Activated T-cell treated with anti-CD3 and anti-CD28 coated beads, Interleukin-2, amount 50 U/mL, for 72 hours (primary cell): ENCODE data around the gene UBE2E3. TPM values are rescaled to one million over a fixed set of nuclear protein-coding genes. Genes with fewer than 3 reads are reported as not detected.

ENCODE experiments used
- ATAC-seq, 2 donors: fragments of 150-1000 bp; cut with Tn5 transposase; replicated peaks in 1 of 2; 2 replicates each; pipeline ENCODE4 v1.10.0; 2021; ENCODE audit warnings: moderate library complexity in 2 of 2, mild to moderate bottlenecking in 1 of 2
- DNase-seq, 2 donors: peaks; one replicate each; pipeline ENCODE4 v3.0.0; 2021 to 2022; ENCODE audit warnings: mixed read lengths in 1 of 2
- H3K27ac Mint-ChIP-seq: one replicate; pipeline ENCODE4 v1.8.0; 2022; ENCODE audit warnings: mild to moderate bottlenecking, moderate library complexity, mixed read lengths
- H3K27me3 Mint-ChIP-seq: one replicate; pipeline ENCODE4 v1.8.0; 2022; ENCODE audit warnings: low read depth, mixed read lengths
- H3K36me3 Mint-ChIP-seq, 2 donors: one replicate each; pipeline ENCODE4 v1.8.0; 2022; ENCODE audit warnings: mixed read lengths in 2 of 2, mild to moderate bottlenecking in 1 of 2; ENCODE audit not compliant: insufficient read depth in 2 of 2
- H3K4me1 Mint-ChIP-seq: one replicate; pipeline ENCODE4 v1.8.0; 2022; ENCODE audit warnings: low read depth, mixed read lengths
- H3K4me3 Mint-ChIP-seq, 2 donors: one replicate each; pipeline ENCODE4 v1.8.0; 2022; ENCODE audit warnings: mild to moderate bottlenecking in 2 of 2, mixed read lengths in 2 of 2, moderate library complexity in 2 of 2
- H3K9me3 Mint-ChIP-seq, 2 donors: one replicate each; pipeline ENCODE4 v1.8.0; 2022; ENCODE audit warnings: mixed read lengths in 2 of 2
- total RNA-seq, 2 donors: library from RNA; stranded (reverse); gene quantifications; one replicate each; pipeline ENCODE4 v1.2.3, GENCODE V29; 2022

Gene UBE2E3
- total RNA-seq, 2 donors from 2014 or later, result 37.8 to 41.4 TPM

- peaks cover 67% of the 10 kb centered on the region for H3K4me1 Mint-ChIP-seq
- ATAC-seq (no peak), DNase-seq (peak; percentile 15 to 16)
- peaks cover 7% of the 10 kb centered on the region for H3K27me3 Mint-ChIP-seq
- peak overlapping the region; percentile 75 for H3K27ac Mint-ChIP-seq
- H3K9me3 Mint-ChIP-seq, result no peaks in the 10 kb centered on the region
- H3K36me3 Mint-ChIP-seq, result peaks cover 3 to 13% of the 10 kb centered on the region in 2 donors
- peak overlapping the region; percentile 34 to 56 for H3K4me3 Mint-ChIP-seq
Measured at GRCh38 chr2:180983468-180984242, 3.2 kb downstream of the UBE2E3 start.

GRCh38 chr2:180985771-180986395 is 5.5 kb downstream of the UBE2E3 start:
- peaks cover 66% of the 10 kb centered on the region for H3K4me1 Mint-ChIP-seq
- no peak overlapping the region for H3K4me3 Mint-ChIP-seq
- no peak overlapping the region for H3K27ac Mint-ChIP-seq
- H3K27me3 Mint-ChIP-seq, result no peaks in the 10 kb centered on the region
- ATAC-seq (no peak), DNase-seq (no peak)
- peaks cover 3 to 16% of the 10 kb centered on the region in 2 donors for H3K36me3 Mint-ChIP-seq
- no peaks in the 10 kb centered on the region for H3K9me3 Mint-ChIP-seq

GRCh38 chr2:180987146-180987545 is 6.7 kb downstream of the UBE2E3 start:
- DNase-seq, result no peak
- Mint-ChIP-seq H3K4me3 (no peak overlapping the region), H3K9me3 (no peaks in the 10 kb centered on the region), H3K27ac (no peak overlapping the region), H3K36me3 (peaks cover 0 to 14% of the 10 kb centered on the region in 2 donors), H3K27me3 (no peaks in the 10 kb centered on the region), H3K4me1 (peaks cover 62% of the 10 kb centered on the region)
- ATAC-seq, result no peak

GRCh38 chr2:180990337-180990736 is 9.9 kb downstream of the UBE2E3 start:
- ATAC-seq (no peak), DNase-seq (no peak)
- no peak overlapping the region for H3K4me3 Mint-ChIP-seq
- H3K27me3 Mint-ChIP-seq, result no peaks in the 10 kb centered on the region
- peaks cover 33% of the 10 kb centered on the region for H3K4me1 Mint-ChIP-seq
- H3K9me3 Mint-ChIP-seq, result no peaks in the 10 kb centered on the region
- H3K36me3 Mint-ChIP-seq, result peaks cover 0 to 8% of the 10 kb centered on the region in 2 donors
- H3K27ac Mint-ChIP-seq, result no peak overlapping the region

GRCh38 chr2:180990794-180991193 is 10.4 kb downstream of the UBE2E3 start:
- Mint-ChIP-seq H3K4me1 (peaks cover 29% of the 10 kb centered on the region), H3K4me3 (no peak overlapping the region), H3K27me3 (no peaks in the 10 kb centered on the region), H3K36me3 (peaks cover 0 to 8% of the 10 kb centered on the region in 2 donors), H3K27ac (no peak overlapping the region), H3K9me3 (no peaks in the 10 kb centered on the region)
- DNase-seq (no peak), ATAC-seq (peak in 1 of 2 donors; percentile 20)

GRCh38 chr2:180991361-180991760 is 11.0 kb downstream of the UBE2E3 start:
- Mint-ChIP-seq H3K36me3 (peaks cover 0 to 8% of the 10 kb centered on the region in 2 donors), H3K9me3 (no peaks in the 10 kb centered on the region), H3K4me1 (peaks cover 24% of the 10 kb centered on the region), H3K4me3 (no peak overlapping the region), H3K27ac (no peak overlapping the region), H3K27me3 (no peaks in the 10 kb centered on the region)
- no peak for DNase-seq
- no peak for ATAC-seq

GRCh38 chr2:180991820-180992219 is 11.4 kb downstream of the UBE2E3 start:
- DNase-seq, result no peak
- Mint-ChIP-seq H3K9me3 (no peaks in the 10 kb centered on the region), H3K4me3 (no peak overlapping the region), H3K27me3 (no peaks in the 10 kb centered on the region), H3K36me3 (peaks cover 0 to 8% of the 10 kb centered on the region in 2 donors), H3K27ac (peak overlapping the region; percentile 25), H3K4me1 (peaks cover 23% of the 10 kb centered on the region)
- no peak for ATAC-seq

GRCh38 chr2:180992994-180993393 is 12.6 kb downstream of the UBE2E3 start:
- no peaks in the 10 kb centered on the region for H3K27me3 Mint-ChIP-seq
- peaks cover 4 to 7% of the 10 kb centered on the region in 2 donors for H3K36me3 Mint-ChIP-seq
- no peak for ATAC-seq
- DNase-seq, result no peak
- H3K4me3 Mint-ChIP-seq, result no peak overlapping the region
- peaks cover 20% of the 10 kb centered on the region for H3K4me1 Mint-ChIP-seq
- no peaks in the 10 kb centered on the region for H3K9me3 Mint-ChIP-seq
- no peak overlapping the region for H3K27ac Mint-ChIP-seq

- DNase-seq (no peak), ATAC-seq (no peak)
- Mint-ChIP-seq H3K27me3 (no peaks in the 10 kb centered on the region), H3K27ac (no peak overlapping the region), H3K9me3 (no peaks in the 10 kb centered on the region), H3K4me1 (peaks cover 12% of the 10 kb centered on the region), H3K4me3 (no peak overlapping the region), H3K36me3 (peaks cover 4% of the 10 kb centered on the region in 2 donors)
Measured at GRCh38 chr2:180999274-180999964, 19.0 kb downstream of the UBE2E3 start.

- no peak overlapping the region for H3K27ac Mint-ChIP-seq
- peaks cover 14% of the 10 kb centered on the region for H3K4me1 Mint-ChIP-seq
Measured at GRCh38 chr2:181004647-181005325, 24.4 kb downstream of the UBE2E3 start.

GRCh38 chr2:181005326-181005655 is 24.9 kb downstream of the UBE2E3 start:
- no peak overlapping the region for H3K27ac Mint-ChIP-seq
- no peaks in the 10 kb centered on the region for H3K9me3 Mint-ChIP-seq
- H3K4me1 Mint-ChIP-seq, result peaks cover 14% of the 10 kb centered on the region
- DNase-seq (no peak), ATAC-seq (no peak)
- no peaks in the 10 kb centered on the region for H3K27me3 Mint-ChIP-seq
- no peak overlapping the region for H3K4me3 Mint-ChIP-seq
- H3K36me3 Mint-ChIP-seq, result peaks cover 0 to 4% of the 10 kb centered on the region in 2 donors

More at GRCh38 chr2:181004647-181005325, 24.4 kb downstream of the UBE2E3 start:
- no peaks in the 10 kb centered on the region for H3K9me3 Mint-ChIP-seq
- H3K36me3 Mint-ChIP-seq, result peaks cover 0 to 4% of the 10 kb centered on the region in 2 donors
- no peak for ATAC-seq
- DNase-seq, result no peak
- no peak overlapping the region for H3K4me3 Mint-ChIP-seq
- no peaks in the 10 kb centered on the region for H3K27me3 Mint-ChIP-seq

GRCh38 chr2:181005809-181006208 is 25.4 kb downstream of the UBE2E3 start:
- DNase-seq, result no peak
- no peaks in the 10 kb centered on the region for H3K27me3 Mint-ChIP-seq
- peaks cover 14% of the 10 kb centered on the region for H3K4me1 Mint-ChIP-seq
- no peak overlapping the region for H3K4me3 Mint-ChIP-seq
- no peak overlapping the region for H3K27ac Mint-ChIP-seq
- H3K9me3 Mint-ChIP-seq, result no peaks in the 10 kb centered on the region
- peaks cover 0 to 3% of the 10 kb centered on the region in 2 donors for H3K36me3 Mint-ChIP-seq
- no peak for ATAC-seq
